Measurements from ENCODE around the gene SSH3.
A peak's percentile ranks its signal among the peaks of the same experiment; 100 is the strongest.

SSH3 gene

DNA sequence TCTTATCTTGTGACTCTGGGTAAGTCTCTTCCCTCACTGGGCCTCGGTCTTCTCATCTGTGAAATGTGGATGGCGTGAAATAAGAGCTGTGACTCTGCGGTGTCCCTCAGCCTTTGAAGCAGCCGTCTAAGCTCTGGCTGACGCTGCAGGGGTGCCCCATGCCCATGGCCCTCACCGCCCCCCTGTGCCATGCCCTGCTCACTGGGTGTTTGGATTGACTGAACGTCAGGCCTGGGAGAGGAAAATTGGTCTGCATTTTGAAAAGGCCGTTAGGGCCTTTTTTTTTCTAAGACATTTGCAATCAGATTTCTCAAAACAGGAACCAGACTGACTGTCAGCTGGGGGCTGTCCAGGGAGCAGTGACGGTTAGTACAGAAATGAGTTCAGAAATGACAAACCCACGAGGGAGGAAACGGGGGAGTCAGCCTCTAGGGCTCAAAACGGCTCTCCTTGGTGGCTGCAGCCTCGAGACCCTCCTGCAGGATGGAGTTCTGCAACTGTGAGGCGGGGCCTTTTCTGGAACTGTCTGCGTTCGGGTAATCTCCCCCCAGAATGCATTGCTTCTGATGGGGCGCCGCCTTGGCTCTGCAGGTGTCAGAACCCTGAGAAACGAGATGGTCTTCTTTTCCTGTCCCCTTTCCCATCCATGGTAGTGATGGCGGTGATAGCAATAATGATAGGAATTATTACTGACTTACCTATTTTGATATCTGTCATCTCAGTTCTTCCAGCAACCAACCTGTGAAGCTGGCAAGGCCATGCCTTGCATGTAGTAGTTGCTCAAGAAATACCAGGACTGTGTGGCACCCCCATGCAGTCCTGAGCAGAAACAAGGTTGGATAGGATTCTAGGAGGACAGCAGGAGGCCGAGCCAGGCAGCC is 35.0 kb upstream of the SSH3 start:
- DNase-seq: no peak

DNA sequence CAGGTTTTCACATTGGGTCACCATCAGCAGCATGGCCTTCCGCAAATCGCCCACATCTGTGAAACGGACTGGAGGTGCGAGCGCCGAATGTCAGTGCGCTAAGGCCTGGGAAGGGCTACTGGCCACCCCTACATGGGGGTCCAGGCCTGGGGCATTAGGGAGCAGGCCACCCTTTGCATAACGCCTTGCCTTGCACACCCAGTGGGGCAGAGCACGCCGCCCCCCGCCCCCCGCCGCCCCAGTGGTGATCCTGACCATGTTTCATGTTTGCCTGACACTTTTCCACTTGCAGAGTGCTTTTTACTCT is 34.4 kb upstream of the SSH3 start:
- no peak for DNase-seq

DNA sequence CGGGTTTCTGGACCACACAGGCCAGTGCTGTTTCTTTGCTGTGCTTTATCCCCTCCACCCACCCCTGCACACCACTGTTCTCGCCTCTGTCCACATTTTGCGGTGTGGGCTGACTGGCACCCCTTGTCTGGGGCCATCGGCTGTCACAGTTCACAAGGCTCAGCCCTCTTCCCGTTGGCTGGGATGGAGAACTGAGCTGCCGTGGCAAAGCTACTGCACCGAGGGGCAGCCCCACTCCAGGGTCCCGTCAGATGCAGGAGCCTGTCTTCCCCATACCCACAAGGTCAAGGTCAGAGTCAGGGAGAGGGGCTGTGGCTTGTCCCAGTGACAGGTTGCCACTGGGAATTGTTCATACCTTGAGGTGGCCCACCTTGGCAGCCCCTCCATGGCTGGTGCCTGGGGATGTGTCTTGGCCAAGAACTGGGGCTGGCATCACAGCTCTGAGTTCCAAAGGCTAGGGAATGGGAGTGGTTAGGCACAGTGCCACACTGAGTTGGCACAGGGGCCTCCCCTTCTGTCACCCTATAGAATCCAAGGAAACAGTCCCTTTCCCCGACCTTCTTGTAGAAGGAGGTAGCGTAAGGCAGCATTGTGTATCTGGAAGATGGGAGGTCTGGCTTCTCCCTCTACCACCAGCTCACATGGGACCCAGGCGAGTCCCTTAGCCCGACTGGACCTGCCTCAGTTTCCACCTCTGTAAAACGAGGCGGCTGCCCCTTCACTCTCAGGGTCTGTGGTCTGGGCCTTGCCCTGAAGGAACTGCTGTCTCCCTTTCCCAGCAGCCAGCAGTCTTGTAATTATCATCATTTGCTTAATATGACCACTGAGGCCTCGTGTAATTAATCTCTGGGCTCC is 33.7 kb upstream of the SSH3 start:
- no peak for DNase-seq

DNA sequence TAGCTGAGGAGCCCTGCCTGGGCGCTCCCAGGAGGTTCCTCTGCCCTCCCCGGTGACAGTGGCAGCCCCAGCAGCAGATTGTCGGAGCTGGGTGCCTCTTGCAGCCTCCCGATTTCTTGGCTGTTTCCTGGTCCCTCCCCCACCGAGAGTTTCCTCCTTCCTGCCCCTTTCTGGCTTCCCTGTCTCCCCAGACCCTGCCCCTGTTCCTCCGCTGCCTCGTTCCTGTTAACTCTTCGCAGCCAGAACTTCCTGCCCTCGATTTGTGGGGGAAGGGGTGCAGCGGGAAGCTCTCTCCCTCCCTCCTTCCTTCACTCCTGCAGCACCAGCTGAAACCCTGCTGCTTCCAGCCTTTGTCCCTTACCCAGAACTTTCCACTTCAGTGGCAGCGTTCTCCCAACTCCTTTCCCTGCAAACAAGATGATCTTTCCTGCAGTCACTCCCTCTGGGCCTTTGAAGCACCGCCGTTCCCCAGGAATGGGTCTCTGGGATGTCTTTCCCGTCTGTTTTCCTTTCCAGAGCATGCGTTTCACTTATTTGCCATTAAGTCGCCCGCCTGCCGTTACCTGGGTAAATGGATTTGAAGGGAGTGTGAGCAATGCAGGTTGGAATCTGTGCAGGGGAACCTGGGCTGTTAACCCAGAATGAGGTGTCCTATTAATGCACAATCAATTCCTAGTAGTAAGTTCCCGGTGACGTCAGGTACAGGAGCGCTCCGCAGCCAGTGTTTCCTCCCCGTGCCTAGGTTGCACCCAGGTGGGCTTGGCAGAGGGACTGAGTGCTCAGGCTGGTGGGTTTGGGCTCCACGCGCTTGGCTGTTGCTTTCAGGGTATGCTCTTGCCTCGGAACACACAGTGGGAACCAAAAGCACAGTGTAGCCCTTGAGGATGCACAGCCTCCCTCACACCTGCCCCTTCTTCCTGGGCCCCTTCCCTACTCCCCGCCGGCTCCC is 32.8 kb upstream of the SSH3 start:
- no peak for DNase-seq

DNA sequence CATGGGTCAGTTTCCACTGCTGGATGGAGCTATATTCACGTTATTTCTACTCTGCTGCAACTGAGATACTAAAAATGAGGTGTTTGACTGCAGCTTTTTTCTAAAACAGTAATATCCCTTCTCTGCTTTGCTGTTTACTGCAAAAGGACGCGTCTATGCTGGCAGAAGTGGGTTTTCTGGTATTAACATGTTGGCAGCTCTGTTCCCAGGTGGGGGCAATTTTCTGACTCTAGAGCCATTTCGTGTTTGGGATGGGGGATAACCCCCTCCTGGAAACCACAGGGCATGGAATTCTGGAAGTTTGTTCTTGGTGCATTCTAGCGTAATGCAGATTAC is 32.2 kb upstream of the SSH3 start:
- DNase-seq: no peak

DNA sequence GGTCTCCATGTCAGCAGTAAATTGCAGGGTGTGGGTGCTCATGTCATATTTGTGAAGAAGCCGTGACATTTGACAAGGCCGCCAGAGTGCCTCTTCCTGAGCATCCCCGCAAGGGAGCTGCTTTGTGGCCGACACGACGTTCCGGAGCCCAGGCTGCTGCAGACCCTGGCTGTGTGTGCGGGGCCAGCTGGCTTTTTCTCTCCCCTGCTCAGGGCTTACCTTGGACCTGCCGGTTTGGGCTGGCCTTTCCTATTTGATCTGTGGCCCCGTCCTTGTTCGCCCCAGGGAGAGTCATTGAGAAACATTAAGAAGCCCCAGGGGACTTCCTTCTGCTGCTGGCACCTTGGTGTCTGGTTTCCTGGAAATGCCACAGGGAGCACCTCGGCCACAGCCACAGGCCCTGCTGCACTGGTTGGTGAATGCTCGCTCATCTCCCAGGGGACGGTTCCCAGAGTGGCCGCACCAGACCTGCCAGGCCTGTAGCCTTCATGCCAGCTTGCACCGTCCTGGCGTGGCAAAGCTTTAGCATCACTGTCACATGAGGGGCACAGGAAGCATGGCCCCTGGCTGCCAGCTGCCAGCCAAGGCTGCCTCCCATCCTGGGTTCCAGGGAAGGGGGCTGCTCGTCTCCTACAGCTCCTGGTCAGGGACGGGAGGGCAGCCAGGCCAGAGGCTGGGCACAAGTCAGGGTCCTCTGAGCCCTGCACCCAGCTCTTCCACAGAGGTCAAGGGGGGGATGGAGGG is 31.6 kb upstream of the SSH3 start:
- no peak for DNase-seq

DNA sequence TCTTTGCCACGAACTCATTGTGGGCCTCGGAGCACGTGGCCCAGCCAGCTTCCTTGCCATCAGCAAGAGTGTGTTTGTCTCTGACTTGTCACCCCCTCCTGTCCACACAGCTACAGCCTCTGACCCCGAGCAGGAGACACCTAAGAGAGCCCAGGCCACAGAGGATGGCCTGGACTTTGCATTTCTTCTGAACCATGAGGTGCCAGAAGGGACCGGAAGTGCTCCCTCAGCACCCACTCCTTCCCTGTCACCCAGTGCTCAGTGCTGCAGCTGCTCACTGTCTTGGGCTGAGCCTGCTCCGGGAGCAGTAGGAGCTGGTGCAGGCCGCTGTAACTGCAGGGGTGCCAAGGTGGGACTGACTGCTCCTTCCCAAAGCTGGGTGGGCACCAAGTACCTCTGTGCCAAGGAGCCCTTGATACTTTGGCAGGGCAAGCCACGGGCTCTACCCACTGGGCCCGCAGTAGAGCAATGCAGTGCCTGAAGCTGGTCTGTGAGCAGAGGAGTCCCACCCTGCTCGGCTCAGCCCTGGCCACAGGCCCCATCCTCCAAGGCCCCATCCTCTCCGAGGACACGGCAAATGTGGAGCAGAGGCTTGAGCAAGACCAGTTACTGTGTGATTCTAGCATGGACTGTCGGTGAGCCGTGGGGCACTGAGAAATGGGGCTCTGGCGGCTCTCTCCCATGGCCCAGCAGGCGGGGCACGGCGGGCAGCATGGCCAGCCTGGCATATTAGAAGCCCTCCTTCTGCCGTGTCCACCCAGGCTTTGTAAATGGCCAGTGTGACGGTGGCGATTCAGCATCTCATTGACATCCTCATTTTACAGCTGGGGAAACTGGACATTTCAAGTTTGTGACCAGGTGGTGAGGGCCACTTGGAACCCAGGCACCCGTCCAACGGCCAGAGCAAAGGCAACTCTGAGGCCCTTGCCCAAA is 30.7 kb upstream of the SSH3 start:
- DNase-seq: no peak

DNA sequence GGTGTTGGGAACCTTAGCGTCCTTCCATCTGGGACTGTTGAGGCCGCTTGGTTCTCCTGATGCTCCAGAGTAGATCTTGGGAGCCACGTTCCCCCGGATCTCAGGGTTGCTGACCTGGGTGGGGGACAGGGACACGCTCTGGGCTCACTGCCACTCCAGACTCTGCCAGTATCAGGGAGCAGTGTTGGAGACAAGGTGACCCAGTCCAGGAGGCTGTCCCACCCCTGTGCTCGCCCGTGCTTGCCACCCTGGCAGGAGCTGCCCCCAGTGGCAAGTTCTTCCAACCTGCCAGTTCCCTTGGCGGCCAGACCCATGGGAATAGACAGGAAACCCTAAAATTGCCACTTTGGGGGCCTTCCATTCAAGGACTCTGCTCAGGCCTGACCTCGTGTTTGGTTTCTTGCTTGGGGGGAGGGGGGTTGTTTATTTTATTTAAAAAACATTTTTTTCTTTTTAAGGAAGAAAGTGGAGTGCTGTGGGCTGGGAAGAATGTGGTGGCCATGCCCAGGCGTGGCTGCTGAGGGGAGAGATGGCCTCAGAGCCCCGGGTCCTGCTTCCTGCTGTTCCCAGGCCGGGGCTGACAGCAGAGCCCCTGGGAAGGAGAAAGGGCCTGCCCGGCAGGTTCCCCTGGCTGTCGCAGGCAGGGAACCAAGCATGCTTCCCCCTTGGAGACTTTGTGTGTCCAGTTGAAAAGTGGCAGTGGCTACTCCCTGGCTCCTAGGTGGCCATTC is 29.9 kb upstream of the SSH3 start:
- no peak for DNase-seq

DNA sequence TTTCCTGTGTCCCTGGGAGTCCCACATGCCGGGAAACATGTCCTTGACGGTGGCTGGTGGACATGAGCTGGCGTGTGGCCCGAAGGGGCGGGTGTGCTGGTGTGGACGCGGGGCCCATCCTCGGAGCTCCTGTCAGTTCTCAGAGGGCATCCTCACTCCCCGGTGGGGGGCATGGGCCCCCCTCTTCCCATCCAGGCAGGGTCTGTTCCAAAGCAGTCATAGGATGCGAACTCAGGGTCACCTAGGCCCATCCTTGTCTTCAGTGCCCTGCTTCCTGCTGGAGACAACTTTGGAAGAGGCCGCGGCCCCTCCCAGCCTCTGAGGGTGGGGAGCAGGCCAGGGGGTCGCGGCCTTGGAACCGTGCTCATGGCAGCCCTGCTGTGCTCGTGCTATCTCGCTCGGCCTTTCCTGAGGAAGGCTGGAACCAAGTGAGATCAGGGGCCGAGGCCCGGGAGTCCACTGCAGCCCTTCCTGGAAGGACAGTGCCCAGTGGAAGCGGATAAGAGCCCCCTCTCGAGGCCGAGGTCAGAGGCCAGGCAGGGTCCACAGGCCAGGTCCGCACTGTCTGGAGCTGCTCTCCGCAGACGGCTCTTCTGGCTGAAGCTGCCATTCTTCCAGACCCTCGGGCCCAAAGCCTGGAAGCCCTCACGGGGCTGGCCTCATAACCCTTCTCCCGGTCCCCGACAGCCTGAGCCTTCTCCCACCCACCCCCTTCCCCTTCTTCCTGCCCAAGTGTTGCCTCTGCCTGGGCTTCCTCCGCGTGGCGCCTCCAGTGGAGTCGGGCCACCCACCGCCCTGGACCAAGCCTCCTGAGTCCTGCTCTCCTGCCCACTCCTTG is 28.3 kb upstream of the SSH3 start:
- DNase-seq: no peak

DNA sequence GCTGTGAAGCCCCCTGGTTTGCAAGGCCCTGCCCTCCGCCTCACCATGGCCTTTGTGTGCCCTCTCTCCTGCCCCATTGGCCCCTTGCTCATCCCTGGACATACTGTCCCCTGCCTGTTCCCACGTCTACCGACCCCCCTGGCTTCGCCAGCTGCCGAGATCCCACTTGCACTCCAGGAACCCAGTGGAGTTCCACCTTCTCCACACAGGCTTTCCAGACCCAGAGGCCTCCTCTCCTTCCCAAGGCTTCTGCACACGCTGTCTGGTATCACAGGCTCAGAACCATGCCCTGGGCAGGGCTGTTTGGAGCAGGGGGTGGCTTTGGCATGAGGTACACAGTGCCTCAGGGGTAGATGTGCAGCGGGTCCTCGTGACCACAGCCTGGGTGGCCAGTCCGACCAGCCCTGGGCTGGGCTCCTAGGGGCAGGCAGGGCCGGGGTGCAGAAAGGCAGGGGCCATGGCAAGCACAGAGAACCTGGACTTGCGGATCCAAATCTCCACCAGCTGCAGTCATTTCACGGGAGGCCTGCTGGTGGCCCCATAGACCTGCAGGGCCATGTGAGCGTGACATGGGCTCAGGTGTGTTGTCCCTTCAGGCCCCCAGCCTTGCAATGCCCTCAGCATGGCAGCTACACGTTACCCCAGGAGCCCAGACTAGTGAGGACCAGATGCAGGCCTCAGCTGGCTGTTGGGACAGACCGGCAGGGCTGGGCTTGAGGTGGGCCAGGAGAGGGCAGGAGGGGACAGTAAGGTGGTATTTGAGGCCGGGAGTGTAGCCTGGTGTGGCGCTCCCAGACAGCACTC is 27.5 kb upstream of the SSH3 start:
- no peak for DNase-seq

DNA sequence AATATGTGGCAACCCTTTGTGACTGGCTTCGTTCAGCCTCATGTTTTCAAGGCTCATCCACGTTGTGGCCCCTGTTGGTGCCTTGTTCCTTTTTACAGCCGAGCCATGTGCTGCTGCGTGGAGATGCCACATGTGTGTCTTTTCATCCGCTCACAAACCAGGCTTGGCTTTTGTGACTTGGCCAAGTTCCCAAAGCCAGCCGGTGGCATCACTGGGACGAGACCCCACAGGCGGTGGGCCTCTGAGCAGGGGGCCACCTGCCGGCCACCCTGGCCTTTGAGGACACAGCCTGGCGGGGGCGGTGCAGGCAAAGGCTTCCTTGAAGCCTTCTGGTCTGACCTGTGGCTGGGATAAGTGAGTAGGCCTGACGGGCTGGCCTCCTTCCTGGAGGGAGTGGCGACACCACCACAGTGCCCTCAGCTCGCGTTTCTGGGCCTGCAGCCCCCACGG is 26.5 kb upstream of the SSH3 start:
- peak; percentile 38 for DNase-seq

DNA sequence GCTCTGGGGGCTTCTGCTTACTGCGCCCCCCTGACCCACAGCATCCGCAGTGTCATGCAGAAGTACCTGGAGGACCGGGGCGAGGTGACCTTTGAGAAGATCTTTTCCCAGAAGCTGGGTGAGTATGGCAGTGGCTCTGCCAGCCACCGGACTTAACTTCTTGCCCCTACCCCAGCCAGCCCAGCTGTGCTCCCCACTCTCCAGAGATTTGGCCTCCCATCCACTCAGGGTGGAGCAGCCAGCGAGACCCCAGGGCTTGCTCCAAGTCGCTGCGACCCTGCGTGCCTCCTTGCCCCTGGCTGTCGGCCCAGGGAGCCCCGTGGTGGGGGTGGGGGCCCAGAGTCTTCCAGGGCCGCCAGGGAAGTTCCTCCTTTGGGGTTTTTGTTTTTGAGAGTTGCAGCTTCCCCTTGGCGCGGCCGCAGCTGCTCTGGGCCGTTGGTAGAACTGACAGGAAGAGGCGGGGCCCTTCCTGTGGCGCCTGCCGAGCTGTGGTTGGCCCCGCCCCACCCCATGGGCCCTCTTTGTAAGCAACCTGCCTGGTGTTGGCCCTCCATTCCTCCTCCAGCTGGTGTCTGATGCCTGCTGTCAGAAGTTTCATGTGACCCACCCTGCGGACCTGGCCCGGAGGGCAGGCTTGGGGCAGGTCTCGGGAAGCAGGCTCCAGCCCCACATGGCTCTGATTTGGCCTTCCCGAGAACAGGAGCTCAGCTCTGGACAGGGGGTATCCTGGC is 25.9 kb upstream of the SSH3 start:
- DNase-seq: peak; percentile 73

DNA sequence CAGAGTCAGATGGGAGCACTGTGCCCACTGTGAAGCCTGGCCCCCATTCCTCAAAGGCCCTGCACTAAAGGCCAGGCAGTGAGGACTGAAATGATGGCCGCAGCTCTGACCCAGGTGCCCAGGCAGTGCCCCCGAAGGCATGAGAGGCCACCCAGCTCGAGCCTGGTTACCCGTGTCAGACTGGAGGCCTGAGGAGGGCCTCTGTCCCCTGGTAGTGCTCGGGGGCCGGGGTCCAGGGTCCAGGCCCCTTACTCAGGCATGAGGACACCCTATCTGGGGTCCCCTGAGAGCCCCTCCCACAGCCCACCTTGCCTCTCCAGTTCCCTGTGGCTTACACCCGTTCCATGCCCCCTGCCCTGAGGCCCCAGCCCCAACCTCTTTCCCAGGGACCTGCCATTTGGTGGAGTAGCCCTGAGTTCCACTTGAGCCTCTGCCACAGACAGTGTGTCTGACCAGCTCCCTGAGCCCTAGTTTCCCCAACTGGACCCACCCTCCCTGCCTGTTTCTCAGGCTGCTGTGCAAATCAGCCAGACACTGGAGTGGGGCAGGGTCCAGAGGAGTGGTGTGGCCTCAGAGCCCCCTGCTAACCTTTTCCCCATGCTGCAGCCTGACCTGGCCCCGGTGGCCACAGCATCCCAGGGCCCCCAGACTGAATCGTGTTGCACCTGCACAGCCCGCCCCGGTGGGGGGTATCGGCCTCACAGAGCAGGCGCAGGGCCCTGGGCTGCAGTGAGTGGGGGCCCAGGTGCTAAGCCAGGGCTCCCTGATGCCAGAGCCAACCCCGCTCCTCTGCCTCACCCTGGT is 25.0 kb upstream of the SSH3 start:
- DNase-seq: no peak

DNA sequence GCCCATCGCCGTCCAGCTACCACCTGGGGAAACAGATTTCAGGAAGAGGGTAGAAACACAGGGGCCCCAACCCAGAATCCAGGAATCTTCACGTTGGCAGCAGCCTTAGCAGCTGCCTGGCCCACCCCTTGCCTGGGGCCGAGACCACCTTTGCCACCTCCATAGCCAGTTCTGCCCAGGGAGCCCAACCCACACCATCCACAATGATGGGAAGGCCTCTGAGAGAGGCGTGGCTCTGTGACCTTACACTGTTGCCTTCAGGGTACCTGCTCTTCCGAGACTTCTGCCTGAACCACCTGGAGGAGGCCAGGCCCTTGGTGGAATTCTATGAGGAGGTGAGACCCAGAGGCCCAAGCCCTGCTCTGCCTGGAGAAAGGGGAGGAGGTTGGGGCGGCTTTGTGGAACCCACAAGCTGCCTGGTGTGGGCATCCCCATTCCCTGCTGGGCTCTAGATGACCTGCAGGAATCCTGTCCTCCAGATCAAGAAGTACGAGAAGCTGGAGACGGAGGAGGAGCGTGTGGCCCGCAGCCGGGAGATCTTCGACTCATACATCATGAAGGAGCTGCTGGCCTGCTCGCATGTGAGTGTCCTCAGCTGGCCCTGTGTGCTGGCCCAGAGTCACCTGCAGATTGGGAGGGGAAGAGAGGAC is 24.3 kb upstream of the SSH3 start:
- no peak for DNase-seq

DNA sequence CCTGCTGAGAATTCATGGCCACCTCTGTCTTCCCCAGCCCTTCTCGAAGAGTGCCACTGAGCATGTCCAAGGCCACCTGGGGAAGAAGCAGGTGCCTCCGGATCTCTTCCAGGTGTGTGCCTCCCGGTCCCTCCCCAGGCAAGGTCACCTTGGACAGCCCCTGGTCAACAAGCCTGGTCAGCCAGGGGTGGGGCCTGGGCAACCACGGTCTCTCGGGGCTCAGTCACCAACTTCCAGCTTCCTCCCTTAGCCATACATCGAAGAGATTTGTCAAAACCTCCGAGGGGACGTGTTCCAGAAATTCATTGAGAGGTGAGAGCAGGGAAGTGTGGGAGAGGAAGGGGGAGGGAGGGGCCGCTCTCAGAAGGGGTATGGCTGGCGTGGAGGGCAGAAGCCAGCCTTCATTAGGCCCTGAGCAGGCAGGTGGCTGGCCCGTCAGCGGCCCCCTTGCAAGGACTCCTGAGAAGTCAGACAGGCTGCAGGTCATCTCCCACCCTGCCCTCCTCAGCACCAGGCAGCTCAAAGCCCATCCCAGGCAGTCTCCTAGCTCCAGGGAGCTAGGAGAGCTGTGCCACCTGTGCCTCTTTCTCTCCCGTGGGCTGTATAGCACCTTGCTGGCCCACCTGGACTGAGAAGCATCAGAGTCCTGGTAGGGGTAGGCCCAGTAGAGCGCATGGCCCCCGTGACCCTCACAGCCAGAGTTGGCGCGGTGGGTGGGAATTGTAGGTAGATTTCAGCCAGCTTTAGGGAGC is 23.6 kb upstream of the SSH3 start:
- DNase-seq: no peak

DNA sequence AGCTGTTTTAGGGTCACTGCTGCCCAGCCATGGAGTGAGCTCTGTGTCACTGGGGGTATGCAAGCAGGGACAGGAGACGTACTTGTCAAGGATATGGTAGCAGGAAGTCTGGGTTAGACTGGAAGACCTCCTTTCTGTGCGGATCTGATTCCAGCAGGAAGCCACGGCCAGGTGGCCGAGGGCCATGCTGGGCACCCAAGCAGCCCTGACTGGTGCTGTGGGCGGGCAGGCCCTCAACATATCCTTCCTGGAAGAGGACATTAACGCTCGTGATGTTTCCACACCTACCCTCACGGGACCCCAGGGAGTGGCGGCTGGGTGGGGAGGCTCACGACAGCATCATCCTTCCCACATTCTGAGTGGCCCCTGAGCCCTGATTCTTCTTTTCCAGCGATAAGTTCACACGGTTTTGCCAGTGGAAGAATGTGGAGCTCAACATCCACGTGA is 23.0 kb upstream of the SSH3 start:
- no peak for DNase-seq

Measured in HCEC 1CT (cell line).